GM18909 (cell line): ENCODE data around the gene PARL.
"Not testable (repeated sequence)": the region's sequence is repeated elsewhere in the genome, so short reads cannot be mapped to it uniquely, and the experiment has no call there.

Source experiments
- ATAC-seq: cut with Tn5 transposase; IDR thresholded peaks from one replicate; pipeline ENCODE4 v1.9.1; 2021; ENCODE audit warnings: mild to moderate bottlenecking; ENCODE audit not compliant: unreplicated experiment, poor library complexity

PARL gene

DNA sequence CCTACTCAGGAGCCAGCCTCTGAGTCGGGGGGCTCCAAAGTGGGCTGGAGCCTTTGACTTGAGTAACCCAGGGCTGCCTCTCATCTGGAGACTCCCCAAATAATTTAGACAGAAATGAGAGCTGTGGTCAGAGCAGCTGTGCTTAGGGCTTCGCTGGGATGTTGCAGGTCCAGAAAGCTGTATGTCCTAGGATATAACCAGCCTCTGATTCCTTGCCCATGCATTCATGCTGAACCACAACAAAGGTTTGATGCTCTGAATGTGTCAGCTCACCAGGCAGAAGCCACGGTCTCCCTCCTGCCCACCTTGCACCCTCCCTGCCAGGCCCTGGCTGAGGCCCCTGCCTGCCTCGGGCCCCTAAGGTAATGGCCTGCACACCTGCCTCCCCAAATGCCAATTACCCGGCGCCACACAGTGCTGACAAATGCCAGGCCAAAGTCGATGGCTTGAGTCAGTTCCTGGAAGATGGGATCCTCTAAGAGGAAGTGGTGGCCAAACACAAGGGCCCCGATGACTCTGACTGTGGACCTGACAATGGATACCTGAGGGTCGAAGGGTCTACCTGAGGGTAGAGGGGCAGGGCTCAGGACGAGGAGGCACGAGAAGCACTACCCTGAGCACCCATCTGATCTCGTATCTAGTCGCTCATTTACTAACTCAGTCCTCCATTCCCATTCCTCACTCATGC, 21.7 kb upstream of the PARL start:
- ATAC-seq = no peak

GRCh38 chr3:183904833-183905780, 20.4 kb upstream of the PARL start:
- ATAC-seq = no peak

DNA sequence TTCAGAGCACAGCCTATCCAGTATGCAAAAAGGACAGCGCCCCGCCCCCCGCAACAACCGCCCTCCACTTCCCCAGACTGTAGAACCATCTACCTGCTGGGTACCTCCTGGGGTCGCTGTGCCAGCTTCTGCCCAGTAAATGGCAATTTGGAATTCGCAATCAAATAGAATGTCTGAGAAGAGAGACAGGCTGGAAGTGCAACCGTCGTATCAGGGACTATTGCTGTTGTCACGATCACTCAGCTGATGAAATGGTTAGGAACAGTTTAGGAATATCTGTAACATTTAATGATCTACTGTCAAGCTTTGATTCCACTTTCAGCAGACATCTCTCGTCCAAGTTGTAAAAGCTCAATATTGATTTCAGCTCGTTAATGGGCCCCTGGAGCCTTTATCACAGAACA, 13.3 kb upstream of the PARL start:
- ATAC-seq = no peak

DNA sequence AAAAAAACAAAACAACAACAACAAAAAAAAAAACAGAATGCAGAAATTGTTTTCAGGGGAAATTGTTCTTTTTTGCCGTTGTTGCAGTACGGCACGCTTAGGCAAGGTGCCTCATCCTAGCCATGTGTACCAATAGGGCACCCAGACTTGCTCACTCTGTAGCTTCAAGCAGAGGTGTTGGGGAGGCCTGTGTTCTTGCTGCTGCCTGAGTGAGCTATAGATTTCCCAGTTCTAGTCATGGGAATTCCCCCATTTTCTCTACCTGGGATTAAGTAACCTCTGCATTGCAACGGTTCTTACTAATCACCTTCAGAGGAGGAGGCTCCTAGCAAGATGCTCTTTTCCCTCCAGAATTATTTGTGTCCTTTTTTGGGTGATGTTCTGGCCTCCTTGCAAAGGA, 12.9 kb upstream of the PARL start:
- ATAC-seq = no peak

GRCh38 chr3:183896610-183897009, 11.9 kb upstream of the PARL start:
- no peak for ATAC-seq

GRCh38 chr3:183896184-183896583, 11.5 kb upstream of the PARL start:
- ATAC-seq = no peak

DNA sequence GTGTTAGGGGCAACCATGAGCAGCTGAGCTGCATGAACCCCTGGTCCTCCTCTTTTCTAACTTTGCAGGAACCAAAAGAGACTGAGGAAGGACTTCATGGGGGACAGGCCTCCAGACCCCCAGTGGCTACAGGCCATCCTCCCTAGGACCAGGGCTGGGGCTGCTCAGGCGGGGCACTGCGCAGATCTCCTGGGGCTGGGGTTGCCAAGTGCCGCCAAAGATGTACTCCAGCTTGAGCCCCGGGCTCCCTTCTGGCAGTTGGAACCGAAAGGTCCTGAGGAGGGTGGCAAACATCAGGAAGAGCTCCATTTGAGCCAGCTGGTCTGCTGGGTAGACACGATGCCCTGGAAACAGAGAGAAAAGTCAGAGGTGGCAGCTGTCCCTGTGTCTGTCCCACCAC, 11.1 kb upstream of the PARL start:
- ATAC-seq = no peak

DNA sequence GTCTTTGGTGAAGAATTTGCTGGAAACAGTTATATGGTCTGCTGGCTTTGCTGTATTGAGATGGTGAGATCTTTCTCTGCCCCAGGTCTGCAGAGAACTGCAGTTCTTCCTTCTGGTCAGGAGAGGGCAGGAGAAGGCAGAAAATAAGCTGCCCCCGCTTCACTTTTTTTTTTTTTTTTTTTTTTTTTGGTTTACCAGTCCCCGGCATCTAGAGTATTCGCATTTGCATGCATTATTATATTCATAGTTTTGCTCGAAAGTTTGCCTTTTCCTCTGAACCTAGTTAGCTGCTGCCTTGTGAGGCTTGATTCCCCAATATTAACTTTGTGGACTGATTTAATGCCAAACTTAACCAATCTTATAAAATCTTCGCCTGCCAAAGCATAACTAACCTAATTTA, 10.6 kb upstream of the PARL start:
- no peak for ATAC-seq

DNA sequence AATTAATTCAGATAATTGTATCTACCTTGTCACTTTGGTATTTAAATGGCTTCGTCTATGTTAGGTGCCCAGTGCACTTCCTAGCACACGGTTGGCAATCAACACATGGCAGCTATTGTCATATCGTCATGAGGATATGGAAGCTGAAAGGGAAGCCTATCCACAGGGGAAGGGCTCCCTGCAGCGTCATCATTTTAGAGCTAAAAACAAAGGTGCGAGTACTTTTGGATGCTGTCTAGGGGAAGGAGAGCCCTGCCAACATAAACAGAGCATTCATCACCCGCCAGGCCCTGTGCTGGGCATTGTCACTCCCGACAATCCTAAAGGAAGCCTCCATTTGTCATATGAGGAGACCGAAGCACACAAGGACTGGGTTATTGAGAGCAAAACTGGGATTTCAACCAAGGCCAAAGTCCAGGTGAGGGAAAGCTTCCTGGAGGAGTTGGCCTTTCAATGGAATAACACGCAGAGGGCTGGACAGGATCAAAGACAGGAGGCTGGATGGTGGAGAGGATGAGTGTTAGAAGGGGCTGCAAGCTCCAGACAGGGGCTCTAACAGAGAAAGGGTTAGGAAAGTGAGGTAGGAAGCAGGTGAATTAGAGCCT, 8.0 kb upstream of the PARL start:
- ATAC-seq = no peak

- no peak for ATAC-seq
Observed at GRCh38 chr3:183885766-183886165, 1.1 kb upstream of the PARL start.

DNA sequence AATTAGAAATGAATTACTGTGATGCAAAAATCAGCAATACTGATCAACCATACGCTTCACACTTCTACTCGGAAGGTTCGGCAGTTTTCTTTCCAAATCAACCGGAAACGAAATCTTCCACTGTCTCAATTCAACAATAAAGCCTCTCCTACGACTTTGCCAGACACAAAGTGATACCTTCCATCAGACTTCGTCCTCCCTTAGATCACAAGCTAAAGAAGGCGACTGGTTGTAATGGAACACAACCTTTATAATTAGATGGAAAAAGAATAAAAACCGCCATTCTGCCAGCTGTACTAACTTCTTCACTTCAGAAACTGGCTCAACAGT, 618 bp downstream of the PARL start:
- no peak for ATAC-seq

- ATAC-seq = no peak
Observed at GRCh38 chr3:183883291-183884096, 1.2 kb downstream of the PARL start.

DNA sequence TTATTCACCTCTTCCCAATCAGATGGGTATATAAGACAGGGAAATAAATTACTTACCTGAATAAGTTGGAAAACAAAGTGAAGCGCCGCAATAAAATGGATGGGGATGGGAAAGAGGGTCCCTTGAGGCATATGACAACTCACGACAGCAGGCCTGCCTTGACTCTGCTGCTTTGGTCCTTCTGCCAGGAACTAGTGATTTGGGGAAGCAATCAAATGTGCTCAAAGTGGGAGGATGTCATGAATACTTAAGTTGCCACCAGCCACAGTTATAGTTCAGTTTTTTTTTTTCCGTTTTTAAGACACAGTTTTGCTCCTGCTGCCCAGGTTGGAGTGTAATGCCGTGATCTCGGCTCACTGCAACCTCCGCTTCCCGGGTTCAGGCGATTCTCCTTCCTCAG, 4.6 kb downstream of the PARL start:
- ATAC-seq = no peak

DNA sequence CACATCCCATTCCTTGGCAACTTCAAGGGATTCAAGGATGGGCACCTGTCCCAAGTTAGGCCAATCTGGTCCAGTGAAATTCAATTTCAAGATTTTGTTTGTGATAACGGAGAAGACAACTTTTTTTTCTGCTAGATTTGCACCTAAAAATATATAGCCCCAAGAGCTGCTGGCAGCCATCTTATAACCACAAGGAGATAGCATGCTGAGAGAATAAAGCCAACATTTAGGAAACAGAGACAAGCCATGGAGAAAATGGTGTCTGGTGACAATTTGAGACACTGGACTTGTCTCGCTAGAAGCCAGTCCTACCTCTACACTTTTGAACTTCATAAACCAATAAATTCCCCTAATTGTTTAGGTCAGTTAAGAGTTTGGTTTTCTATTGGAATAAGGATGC, 5.4 kb downstream of the PARL start:
- no peak for ATAC-seq

GRCh38 chr3:183878071-183878470, 6.6 kb downstream of the PARL start:
- ATAC-seq = no peak

- ATAC-seq = not testable (repeated sequence)
Observed at GRCh38 chr3:183877227-183877626, 7.5 kb downstream of the PARL start.

DNA sequence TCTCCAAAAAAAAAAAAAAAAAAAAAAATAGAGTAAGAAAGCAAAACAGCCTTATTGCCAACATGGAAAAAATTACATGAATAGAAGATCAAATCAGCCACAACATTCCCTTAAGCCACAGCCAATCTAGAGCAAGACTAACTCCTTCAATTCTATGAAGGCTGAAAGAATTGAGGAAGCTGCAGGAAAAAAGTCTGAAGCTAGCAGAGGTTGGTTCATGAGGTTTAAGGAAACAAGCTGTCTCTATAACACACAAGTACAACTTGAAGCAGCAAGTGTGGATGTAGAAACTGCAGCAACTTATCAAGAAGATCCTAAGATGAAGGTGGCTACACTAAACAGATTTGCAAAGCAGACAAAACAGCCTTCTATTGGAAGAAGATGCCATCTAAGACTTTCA, 9.3 kb downstream of the PARL start:
- ATAC-seq = no peak

DNA sequence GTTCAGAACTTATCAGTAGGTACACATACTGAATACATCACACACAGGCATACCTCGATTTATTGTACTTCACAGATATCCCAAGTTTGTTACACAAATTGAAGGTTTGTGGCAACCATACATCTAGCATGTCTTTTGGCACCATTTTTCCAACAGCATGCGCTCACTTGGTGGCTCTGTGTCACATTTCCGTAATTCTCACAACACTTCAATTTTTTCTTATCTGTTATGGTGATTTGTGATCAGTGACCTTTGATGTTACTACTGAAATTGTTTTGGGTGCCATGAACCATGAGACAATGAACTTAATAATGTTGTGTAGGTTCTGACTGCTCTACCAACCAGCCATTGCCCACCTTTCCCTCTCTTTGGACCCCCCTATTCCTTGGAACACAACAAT, 10.8 kb downstream of the PARL start:
- ATAC-seq = no peak

GRCh38 chr3:183871541-183871940, 13.1 kb downstream of the PARL start:
- no peak for ATAC-seq

DNA sequence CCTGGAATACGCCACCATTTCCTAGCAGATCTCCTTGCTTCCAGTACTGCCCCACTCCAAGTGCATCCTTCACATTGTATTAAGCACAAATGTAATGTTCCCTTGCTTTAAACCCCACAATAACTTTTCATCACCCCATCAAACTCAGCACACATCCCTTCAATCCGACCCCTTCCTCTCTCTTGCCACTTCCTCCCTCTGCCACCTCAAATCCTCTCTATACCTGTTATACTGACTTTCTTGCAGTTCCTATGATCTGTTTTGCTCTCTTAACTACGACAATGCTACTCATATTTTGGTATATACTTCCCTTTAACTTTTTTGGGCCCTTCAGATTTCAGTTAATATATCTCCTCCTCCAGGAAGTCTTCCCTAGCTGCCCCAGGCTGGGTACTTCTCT, 14.1 kb downstream of the PARL start:
- no peak for ATAC-seq

DNA sequence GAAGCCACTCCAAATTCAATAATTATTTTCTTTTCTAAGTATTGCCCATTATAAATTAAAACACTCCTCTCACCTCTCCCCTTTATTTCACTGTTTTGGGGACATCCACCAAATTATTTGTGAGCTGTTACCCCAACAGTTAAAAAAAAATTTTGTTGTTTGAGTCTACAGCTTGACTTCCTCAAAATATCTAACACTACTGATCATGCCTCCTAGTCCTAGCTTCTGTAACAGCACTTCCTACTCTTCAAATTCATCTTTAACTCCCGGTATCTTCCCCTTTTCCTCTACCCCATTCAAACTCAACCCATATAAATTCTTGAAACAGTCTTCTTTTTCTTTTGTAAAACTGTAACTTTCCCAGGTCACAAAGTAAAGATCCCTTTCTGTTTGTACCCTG, 15.9 kb downstream of the PARL start:
- ATAC-seq = no peak
